Measurements from ENCODE around the gene CNPY1. TPM values are rescaled to one million over a fixed set of nuclear protein-coding genes. Genes with fewer than 3 reads are reported as not detected.

CNPY1 gene
- total RNA-seq, 1 experiment from 2014 or later = not detected

- TF ChIP-seq CTCF (conservative IDR thresholded peaks at IDR 0.05) = no peak
- H4K8ac ChIP-seq (replicated peaks; ENCODE audit: insufficient read length, low read depth, low read length) = no peak overlapping the region
- no peak overlapping the region for H2BK15ac ChIP-seq (ENCODE audit: low read depth, low read length)
- no peak overlapping the region for H2BK5ac ChIP-seq (ENCODE audit: insufficient read length, low read length)
- WGBS (ENCODE audit: extremely low coverage, insufficient read length, low lambda C conversion rate) = no CpG with 5 or more reads among the region's 14 CpGs
- H3K9ac ChIP-seq (ENCODE audit: extremely low read depth, insufficient read length, low read length) = no peak overlapping the region
- no peaks in the 10 kb centered on the region for H3K79me1 ChIP-seq (ENCODE audit: insufficient read depth, low read depth, low read length, poor library complexity, severe bottlenecking)
- no peaks in the 10 kb centered on the region for H3K23me2 ChIP-seq (ENCODE audit: insufficient read length, low read depth, low read length, poor library complexity, severe bottlenecking)
- Mint-ChIP-seq H3K9me3 (peaks cover 6 to 9% of the 10 kb centered on the region in 2 experiments), H3K27me3 (ENCODE audit: low read depth) (peaks cover 98% of the 10 kb centered on the region), H3K4me3 (no peak overlapping the region), H3K36me3 (ENCODE audit: insufficient read depth in 1 of 3, low read depth in 3 of 3) (peaks cover 0 to 2% (median 0%) of the 10 kb centered on the region in 3 experiments; a peak in 1 of 7 replicates), H3K4me1 (no peaks in the 10 kb centered on the region), H3K27ac (no peak overlapping the region)
- no peak overlapping the region for H3K27ac ChIP-seq (ENCODE audit: insufficient read length, low read depth, low read length)
- H4K5ac ChIP-seq (ENCODE audit: insufficient read length, low read depth, low read length) = no peak overlapping the region
- no peak overlapping the region for H3K14ac ChIP-seq (ENCODE audit: insufficient read depth, low read length)
- H2BK120ac ChIP-seq (ENCODE audit: low read depth, low read length, poor library complexity, severe bottlenecking) = no peak overlapping the region
- no peaks in the 10 kb centered on the region for H3K4me1 ChIP-seq (ENCODE audit: insufficient read depth, low read length)
- no peaks in the 10 kb centered on the region for H3K79me2 ChIP-seq (ENCODE audit: insufficient read depth, low read length)
- H2BK12ac ChIP-seq (ENCODE audit: insufficient read length, low read depth, low read length) = no peak overlapping the region
- no peak overlapping the region for H3K56ac ChIP-seq (ENCODE audit: insufficient read length, low read depth, low read length)
- peaks cover 4% of the 10 kb centered on the region for H3K27me3 ChIP-seq (ENCODE audit: insufficient read depth, low read length)
- no peak overlapping the region for H2AFZ ChIP-seq (ENCODE audit: low read length)
- H3K18ac ChIP-seq (ENCODE audit: insufficient read length, low read depth, low read length) = no peak overlapping the region
- H3K4me2 ChIP-seq (ENCODE audit: insufficient read depth, insufficient read length, low read length) = no peak overlapping the region
- H3K4ac ChIP-seq (ENCODE audit: low read depth, low read length) = no peak overlapping the region
- H3K23ac ChIP-seq (ENCODE audit: insufficient read length, low read depth, low read length) = no peak overlapping the region
- no peak overlapping the region for H2BK20ac ChIP-seq (ENCODE audit: low read depth, low read length, poor library complexity, severe bottlenecking)
- DNase-seq = no peak
- no peak overlapping the region for H3T11ph ChIP-seq (ENCODE audit: low read length)
- no peaks in the 10 kb centered on the region for H3K9me3 ChIP-seq (ENCODE audit: control insufficient read depth, low read depth, low read length)
- H4K20me1 ChIP-seq (ENCODE audit: control insufficient read depth, insufficient read depth, insufficient read length) = no peaks in the 10 kb centered on the region
- no peak overlapping the region for H2AK5ac ChIP-seq (ENCODE audit: insufficient read length, low read length)
- no peak overlapping the region for H4K91ac ChIP-seq (ENCODE audit: insufficient read length, low read depth, low read length)
Measured at GRCh38 chr7:155521007-155521742, 25.2 kb downstream of the CNPY1 start.

All from H9 (cell line).